ENCODE results near the gene CCDC6.

DNA sequence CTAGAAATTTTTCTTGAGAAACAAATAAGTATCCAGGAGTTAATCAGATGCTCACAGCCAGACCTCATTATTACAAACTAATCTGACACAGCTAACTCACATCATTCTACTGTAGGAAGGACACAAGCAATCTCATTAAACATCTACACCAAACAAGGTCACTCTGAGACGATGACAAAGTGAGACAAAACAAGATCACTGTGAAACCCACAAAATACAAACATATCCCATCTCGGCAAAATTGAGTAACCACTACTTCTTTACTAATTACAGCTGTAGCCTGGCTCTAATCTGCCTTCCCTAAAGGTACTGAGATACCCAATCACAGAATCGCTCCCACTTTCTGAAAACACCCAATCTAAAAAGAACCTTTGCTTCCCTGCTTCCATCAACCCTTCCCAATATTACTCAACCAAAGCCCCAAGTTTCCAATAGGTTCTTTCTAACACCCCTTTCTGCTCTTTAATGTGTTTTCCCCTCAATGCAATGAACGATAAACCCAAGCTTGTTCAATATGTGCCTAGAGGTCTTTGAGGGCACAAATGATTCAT lies 26.9 kb downstream of the CCDC6 start:
- TF ChIP-seq CREB1 (IDR thresholded peaks at IDR 0.05), result no peak
- TF ChIP-seq CREB1 (CRISPR knock-in tag; IDR thresholded peaks at IDR 0.05), result no peak
- no peak for TF ChIP-seq RBM14 (IDR thresholded peaks at IDR 0.05; ENCODE audit: borderline replicate concordance, insufficient read depth, low read depth, low read length)
- no peak for TF ChIP-seq ZBTB17 (CRISPR knock-in tag; IDR thresholded peaks at IDR 0.05)
- no peak for TF ChIP-seq EP300 (IDR thresholded peaks at IDR 0.05; ENCODE audit: low read length)
- no peak for TF ChIP-seq NFATC3 (IDR thresholded peaks at IDR 0.05)
- TF ChIP-seq, protein P1, sequence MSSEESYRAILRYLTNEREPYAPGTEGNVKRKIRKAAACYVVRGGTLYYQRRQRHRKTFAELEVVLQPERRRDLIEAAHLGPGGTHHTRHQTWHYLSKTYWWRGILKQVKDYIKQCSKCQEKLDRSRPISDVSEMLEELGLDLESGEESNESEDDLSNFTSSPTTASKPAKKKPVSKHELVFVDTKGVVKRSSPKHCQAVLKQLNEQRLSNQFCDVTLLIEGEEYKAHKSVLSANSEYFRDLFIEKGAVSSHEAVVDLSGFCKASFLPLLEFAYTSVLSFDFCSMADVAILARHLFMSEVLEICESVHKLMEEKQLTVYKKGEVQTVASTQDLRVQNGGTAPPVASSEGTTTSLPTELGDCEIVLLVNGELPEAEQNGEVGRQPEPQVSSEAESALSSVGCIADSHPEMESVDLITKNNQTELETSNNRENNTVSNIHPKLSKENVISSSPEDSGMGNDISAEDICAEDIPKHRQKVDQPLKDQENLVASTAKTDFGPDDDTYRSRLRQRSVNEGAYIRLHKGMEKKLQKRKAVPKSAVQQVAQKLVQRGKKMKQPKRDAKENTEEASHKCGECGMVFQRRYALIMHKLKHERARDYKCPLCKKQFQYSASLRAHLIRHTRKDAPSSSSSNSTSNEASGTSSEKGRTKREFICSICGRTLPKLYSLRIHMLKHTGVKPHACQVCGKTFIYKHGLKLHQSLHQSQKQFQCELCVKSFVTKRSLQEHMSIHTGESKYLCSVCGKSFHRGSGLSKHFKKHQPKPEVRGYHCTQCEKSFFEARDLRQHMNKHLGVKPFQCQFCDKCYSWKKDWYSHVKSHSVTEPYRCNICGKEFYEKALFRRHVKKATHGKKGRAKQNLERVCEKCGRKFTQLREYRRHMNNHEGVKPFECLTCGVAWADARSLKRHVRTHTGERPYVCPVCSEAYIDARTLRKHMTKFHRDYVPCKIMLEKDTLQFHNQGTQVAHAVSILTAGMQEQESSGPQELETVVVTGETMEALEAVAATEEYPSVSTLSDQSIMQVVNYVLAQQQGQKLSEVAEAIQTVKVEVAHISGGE (CRISPR knock-in tag; IDR thresholded peaks at IDR 0.05), result no peak
- TF ChIP-seq POLR2A (conservative IDR thresholded peaks at IDR 0.05), result no peak
